ENCODE results near the gene CRELD2.
"Not testable (repeated sequence)": the region's sequence is repeated elsewhere in the genome, so short reads cannot be mapped to it uniquely, and the experiment has no call there.

Gene CRELD2

GRCh38 chr22:49943405-49943765 lies 25.0 kb downstream of the CRELD2 start:
- in situ Hi-C loops (cut with HindIII; ENCODE audit: low sequenced_read_pairs), result no loop called here

- in situ Hi-C loops (cut with HindIII; ENCODE audit: low sequenced_read_pairs), result no loop called here
Measured at GRCh38 chr22:49943771-49944398, 25.5 kb downstream of the CRELD2 start.

- in situ Hi-C loops (cut with HindIII; ENCODE audit: low sequenced_read_pairs), result no loop called here
Measured at GRCh38 chr22:49944399-49944891, 26.0 kb downstream of the CRELD2 start.

GRCh38 chr22:49945042-49945794 lies 26.8 kb downstream of the CRELD2 start:
- in situ Hi-C loops (cut with HindIII; ENCODE audit: low sequenced_read_pairs), result not testable (repeated sequence)

- in situ Hi-C loops (cut with HindIII; ENCODE audit: low sequenced_read_pairs), result no loop called here
Measured at GRCh38 chr22:49946612-49947295, 28.3 kb downstream of the CRELD2 start.

GRCh38 chr22:49947296-49947622 lies 28.8 kb downstream of the CRELD2 start:
- in situ Hi-C loops (cut with HindIII; ENCODE audit: low sequenced_read_pairs), result no loop called here

GRCh38 chr22:49948116-49948957 lies 29.9 kb downstream of the CRELD2 start:
- in situ Hi-C loops (cut with HindIII; ENCODE audit: low sequenced_read_pairs), result no loop called here

GRCh38 chr22:49948958-49949913 lies 30.8 kb downstream of the CRELD2 start:
- in situ Hi-C loops (cut with HindIII; ENCODE audit: low sequenced_read_pairs), result no loop called here

- in situ Hi-C loops (cut with HindIII; ENCODE audit: low sequenced_read_pairs), result no loop called here
Measured at GRCh38 chr22:49949914-49950292, 31.5 kb downstream of the CRELD2 start.

- in situ Hi-C loops (cut with HindIII; ENCODE audit: low sequenced_read_pairs), result no loop called here
Measured at GRCh38 chr22:49950396-49950994, 32.1 kb downstream of the CRELD2 start.

- in situ Hi-C loops (cut with HindIII; ENCODE audit: low sequenced_read_pairs), result no loop called here
Measured at GRCh38 chr22:49951000-49951677, 32.7 kb downstream of the CRELD2 start.

- in situ Hi-C loops (cut with HindIII; ENCODE audit: low sequenced_read_pairs), result no loop called here
Measured at GRCh38 chr22:49951678-49951985, 33.2 kb downstream of the CRELD2 start.

- in situ Hi-C loops (cut with HindIII; ENCODE audit: low sequenced_read_pairs), result no loop called here
Measured at GRCh38 chr22:49951986-49952896, 33.8 kb downstream of the CRELD2 start.

- in situ Hi-C loops (cut with HindIII; ENCODE audit: low sequenced_read_pairs), result no loop called here
Measured at GRCh38 chr22:49953027-49953679, 34.7 kb downstream of the CRELD2 start.

- in situ Hi-C loops (cut with HindIII; ENCODE audit: low sequenced_read_pairs), result no loop called here
Measured at GRCh38 chr22:49953680-49954344, 35.4 kb downstream of the CRELD2 start.

GRCh38 chr22:49954354-49954753 lies 35.9 kb downstream of the CRELD2 start:
- in situ Hi-C loops (cut with HindIII; ENCODE audit: low sequenced_read_pairs), result no loop called here

GRCh38 chr22:49954991-49955580 lies 36.7 kb downstream of the CRELD2 start:
- in situ Hi-C loops (cut with HindIII; ENCODE audit: low sequenced_read_pairs), result no loop called here
